G401 (cell line): Measurements from ENCODE around the gene CFDP1. TPM values are rescaled to one million over a fixed set of nuclear protein-coding genes. Genes with fewer than 3 reads are reported as not detected.
"Not testable (repeated sequence)": the region's sequence is repeated elsewhere in the genome, so short reads cannot be mapped to it uniquely, and the experiment has no call there.

ENCODE experiments used
- DNase-seq: peaks from one replicate; pipeline ENCODE4 v3.0.0-alpha.2; 2015; ENCODE audit warnings: low spot score
- in situ Hi-C: cut with HindIII; loops from 2 replicates; pipeline ENCODE4 v1.10.0; 2016; ENCODE audit warnings: low sequenced_read_pairs, mixed read lengths
- total RNA-seq: library from RNA; depleted of rRNA; stranded (reverse); fragments of >200 nt; shearing (Covaris generic); gene quantifications from 2 replicates; pipeline ENCODE4 v1.2.3, GENCODE V29; 2014

Gene CFDP1
- total RNA-seq, 1 experiment from 2014 or later, result 58.3 TPM

DNA sequence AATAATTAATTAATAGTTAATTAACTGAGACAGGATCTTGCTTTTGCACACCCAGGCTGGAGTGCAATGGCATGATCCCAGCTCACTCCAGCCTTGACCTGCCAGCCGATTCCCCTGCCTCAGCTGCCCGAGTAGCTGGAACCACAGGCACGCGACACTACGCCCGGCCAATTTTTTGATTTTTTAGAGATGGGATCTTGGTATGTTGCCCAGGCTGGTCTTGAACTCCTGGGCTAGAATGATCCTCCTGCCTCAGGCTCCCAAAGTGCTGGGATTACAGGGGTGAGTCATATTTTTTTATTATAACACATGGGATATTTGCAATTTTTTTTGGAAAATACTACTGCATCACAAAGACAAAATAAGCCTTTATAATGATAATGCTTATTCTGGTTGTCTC lies 151.5 kb downstream of the CFDP1 start:
- no peak for DNase-seq
- in situ Hi-C loops, result no loop called here

DNA sequence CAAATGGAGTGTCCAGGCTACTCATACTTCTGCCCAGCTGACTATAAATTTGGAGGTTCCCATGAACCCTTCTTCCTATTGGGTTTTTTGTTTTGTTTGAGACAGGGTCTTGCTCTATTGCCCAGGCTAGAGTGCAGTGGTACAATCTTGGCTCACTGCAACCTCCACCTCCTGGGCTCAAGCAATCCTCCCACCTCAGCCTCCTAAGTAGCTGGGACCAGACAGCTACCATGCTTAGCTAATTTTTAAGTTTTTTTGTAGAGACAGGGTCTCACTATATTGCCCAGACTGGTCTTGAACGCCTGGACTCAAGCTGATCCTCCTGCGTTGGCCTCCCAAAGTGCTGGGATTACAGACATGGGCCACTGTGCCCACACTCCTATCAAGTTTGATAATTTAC lies 152.3 kb downstream of the CFDP1 start:
- in situ Hi-C loops, DNase-seq: not testable (repeated sequence)

DNA sequence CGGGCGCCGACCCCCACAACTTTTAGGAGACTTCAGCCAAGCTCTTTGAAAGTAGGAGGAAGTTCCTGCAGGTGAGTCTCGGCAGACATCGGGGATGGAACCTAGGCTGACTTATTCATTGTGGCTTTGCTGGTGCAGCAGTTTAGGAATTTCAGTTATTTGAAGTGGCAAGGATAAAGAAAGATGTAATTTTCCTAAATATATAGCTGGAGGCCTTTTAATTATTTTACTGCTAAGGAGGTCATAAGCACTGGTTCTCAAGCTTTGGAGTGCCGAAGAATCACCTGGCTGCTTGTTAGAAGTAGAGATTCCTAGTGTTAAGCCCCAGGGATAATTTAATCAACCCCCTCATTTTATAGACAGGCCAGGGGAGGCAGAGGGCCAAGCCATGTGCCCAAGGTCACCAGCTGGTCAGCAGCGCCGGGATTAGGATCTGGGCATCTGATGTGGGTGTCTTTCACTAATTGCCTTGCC lies 152.9 kb downstream of the CFDP1 start:
- in situ Hi-C loops, result no loop called here

DNA sequence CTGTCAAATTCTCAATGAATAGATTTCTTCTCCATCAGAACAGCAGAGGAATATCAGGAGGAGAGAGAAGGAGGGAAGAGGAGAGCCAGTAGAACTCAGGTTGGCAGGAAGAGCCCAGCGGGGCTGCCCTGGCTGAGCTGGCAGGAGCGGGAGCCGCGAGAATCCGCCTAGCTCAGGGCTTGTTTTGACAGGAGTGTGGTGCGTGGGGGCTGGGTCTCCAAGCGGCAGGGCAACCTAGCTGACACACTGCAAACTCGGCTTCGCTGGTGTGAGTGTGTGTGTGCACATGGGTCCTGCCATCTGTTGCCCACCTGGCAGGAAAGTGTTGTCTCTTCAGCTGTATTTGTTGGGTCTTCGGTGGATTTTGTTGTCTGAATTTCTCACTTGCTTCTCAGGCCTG lies 154.0 kb downstream of the CFDP1 start:
- in situ Hi-C loops, result no loop called here
- peak; percentile 91 for DNase-seq

More for the DNA sequence above, 152.9 kb downstream of the CFDP1 start:
- DNase-seq, result no peak

DNA sequence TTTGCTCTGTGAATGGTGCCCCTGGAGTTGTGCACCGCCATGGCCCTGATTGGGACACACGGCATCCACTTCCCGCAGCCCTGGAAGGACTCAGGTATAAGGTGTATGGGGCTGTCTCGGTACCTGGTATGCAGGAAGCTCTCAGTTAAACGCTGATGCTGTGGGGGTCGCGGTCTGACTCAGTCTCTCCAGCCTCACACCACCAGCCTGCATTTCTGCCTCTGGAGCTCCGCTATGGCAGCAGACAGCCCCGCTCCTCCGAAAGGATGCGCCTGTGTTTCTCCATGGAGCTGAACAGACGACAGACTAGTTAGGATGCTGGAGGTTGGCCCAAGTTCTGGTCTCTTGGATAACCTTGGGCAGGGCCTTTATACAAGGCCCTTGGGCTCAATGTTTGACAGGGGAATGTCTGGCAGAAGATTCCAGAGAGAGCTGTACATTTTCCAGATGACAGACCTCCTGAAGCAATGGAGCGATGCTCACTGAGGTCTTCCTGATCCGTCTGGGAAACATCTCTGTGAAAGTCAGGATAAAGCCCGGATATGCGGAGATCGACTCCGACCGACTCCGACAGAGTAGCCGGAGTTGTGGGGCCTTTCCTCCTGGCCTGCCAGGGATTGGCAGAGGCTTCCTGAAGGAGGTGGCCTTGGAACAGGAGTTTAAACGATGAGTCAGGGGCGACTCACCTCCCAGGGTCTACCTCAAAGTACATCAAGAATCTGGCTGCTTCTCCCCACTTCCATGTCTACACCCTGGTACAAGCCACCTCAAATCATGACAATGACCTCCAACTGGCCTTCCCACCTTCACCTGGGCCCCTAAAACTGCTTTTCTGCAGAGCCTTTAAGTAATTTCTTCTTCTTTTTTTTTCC lies 160.0 kb downstream of the CFDP1 start:
- in situ Hi-C loops, result no loop called here
- DNase-seq, result no peak

DNA sequence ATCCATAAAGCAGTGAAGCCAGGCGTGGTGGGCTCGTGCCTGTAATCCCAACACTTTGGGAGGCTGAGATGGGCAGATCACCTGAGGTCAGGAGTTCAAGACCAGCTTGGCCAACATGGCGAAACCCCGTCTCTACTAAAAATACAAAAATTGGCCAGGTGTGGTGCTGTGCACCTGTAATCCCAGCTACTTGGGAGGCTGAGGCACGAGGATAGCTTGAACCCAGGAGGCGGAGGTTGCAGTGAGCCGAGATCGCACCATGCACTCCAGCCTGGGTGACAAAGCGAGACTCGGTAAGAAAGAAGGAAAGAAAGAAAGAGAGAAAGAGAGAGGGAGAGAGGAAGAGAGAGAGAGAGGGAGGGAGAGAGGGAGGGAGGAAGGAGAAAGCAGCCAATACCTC lies 160.7 kb downstream of the CFDP1 start:
- DNase-seq, in situ Hi-C loops: not testable (repeated sequence)

DNA sequence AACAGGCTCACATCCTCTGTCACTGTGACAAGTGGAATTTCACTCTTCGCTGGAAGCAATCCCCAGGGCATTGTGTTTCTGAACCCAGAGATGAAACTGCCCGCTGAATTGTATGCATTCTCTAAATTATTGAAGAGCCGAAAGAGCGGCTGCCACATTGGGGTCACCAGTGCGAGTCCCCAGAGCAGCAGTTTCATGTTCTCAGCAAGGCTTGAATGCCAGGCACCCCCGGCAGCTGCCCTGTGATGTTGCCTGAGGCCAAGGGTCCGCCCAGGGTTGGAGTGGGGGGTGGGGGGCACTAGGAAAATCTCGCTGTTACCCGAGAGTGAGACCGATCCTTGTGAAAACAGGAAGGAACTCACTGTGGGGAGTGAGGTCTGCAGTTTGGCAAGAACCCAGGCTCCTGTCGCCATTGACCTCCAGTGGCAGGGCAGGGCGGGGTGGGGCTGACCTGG lies 161.2 kb downstream of the CFDP1 start:
- no peak for DNase-seq
- in situ Hi-C loops, result no loop called here

DNA sequence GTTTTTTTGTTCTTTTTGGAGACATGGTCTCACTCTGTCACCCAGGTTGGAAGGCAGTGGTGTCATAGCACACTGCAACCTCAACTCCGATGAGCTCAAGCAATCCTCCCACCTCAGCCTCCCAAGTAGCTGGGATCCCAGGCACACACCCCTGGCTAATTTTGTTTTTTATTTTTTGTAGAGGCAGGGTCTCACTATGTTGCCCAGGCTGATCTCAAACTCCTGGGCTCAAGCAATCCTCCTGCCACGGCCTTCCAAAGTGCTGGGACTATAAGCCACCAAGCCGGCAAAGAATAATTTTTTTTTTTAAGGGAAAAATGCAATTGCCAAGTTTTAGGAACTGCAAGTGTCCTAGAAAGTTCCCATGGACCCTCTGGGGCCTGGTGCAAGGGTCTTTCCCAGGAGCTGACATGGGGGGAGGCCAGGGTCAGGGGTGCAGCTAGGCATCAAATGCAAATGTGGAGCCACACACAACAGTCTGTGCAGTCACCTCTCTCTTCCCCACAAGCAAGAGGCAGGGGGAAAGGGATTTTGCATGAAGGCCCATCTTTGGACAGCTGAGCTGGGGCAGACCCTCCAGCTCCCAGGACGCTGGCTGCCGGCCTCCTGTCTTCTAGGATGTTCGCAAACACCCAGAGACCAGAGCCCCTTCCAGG lies 161.7 kb downstream of the CFDP1 start:
- no peak for DNase-seq
- in situ Hi-C loops, result no loop called here

DNA sequence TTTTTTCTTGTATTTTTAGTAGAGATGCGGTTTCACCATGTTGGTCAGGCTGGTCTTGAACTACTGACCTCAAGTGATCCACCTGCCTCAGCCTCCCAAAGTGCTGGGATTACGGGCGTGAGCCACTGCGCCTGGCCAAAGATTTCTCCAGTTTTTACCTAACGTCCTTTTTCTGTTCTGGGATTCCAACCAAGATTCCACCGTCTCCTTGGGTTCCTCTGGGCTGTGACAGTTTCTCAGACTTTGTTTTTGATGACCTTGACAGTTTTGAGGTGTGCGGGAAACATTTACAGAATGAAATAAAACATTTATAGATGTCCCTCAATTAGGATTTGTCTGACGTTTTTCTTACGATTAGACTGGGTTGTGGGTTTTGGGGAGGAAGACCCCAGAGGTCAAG lies 163.9 kb downstream of the CFDP1 start:
- in situ Hi-C loops, DNase-seq: not testable (repeated sequence)

DNA sequence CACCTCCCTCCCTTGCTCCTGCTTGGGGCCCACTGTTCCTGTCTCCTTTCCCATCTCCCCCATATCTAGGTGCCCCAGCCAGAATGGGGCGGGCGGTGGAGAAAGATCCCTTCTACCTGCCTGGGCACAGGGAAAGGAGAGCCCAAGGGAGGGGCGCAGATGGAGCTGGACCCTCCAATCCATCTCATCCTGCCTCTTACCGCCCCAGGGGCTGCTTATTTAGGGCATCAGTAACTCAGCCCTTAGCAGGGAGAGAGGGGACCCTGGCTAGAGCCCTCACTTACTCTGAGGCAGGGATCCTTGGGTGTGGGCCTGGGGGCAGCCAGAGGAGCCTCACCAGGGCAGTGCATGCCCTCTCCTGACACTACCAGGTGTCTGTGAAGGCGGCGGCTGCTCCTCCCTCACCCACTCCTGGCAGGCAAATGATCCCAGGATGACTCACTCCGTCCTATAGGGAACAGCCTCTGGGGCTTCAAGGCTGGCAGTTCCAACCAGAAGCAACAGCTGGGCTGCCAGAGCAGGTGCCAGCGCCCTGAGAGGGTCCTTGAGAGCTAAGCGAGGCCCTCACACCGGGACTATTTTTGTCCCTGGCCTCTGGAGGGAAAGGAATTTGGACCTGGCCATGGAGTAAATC lies 165.6 kb downstream of the CFDP1 start:
- in situ Hi-C loops, result no loop called here
- no peak for DNase-seq

DNA sequence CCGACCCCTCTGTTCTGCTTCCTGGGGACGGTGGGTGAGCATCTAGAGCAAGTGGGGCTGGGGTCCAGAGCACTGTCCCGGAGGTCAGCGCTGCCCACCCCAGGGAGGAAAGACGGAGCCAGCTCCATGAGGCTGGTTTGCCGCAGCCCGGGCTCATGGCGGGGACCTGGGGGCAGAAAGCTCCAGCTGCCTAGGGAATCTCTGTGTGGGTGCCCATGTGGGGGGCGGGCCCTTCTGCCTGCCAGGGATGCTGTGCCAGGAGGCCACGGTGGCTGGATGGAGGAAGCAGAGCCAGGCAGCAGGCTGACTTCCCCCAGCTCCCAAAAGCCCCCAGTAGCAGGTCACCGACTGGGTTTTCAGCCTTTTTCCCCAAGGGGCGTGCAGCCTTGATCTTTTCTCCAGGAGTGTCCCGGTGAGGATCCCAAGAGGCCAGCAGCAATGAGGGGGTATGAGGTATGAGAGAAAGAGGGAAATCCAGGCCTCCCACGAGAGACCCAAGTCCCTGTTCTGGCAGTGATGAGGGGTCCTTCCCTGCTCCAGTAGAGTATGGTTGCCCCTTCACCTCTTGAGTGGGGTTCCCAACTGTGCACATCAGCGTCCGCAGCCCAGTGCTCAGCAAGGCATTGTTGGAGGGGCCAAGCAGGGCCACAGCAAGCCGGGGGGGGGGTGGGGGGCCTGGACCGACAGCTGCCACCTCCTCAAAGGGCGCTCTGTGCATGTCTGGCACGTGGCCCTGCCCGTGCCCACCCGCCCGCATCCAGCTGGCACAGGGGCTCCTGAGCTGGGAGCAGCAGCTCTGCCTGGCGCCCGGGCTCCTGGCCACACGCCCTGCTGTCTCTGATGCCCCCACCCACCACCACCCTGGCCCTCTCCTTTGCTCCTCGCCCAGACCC lies 166.3 kb downstream of the CFDP1 start:
- in situ Hi-C loops, result no loop called here

DNA sequence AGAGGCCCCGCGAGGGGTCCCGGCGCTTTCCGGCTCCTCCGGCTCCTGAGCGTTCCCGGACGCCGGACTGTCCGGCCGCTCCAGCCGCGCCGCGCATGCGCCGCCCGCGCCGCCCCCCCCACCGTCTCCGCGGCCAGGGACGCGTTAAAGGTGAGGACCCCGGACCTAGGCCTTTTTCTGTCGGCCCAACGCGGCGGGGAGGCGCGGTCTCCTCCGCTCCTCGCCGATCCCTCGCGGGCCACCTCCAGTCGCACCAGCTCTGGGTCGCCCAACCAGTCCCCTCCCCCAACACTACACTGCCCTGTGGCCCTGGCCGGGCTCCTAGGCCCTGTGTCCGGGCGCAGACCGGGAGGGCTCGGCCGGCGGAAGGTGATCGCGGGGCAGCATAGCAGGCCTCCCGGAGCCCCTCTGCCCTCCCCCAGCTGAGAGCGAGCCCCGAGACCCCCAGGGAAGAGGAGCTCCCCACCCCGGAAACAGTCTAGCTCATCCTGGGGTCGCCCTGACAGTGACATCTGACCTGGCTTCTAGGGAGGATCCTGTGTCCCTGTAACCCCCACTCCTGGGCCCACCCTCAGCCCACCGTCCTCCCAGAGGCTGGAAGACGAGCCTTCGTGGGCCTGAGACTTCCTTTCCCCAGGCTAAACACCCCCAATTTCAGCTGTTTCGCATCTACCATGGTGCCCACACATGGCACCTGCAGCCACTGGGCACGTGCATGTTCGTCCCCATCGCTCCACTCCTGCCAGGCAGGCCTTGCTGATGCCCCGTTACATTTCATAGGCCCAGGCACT lies 167.2 kb downstream of the CFDP1 start:
- in situ Hi-C loops, result no loop called here
- peak; percentile 82 for DNase-seq

More for the DNA sequence above, 166.3 kb downstream of the CFDP1 start:
- no peak for DNase-seq

DNA sequence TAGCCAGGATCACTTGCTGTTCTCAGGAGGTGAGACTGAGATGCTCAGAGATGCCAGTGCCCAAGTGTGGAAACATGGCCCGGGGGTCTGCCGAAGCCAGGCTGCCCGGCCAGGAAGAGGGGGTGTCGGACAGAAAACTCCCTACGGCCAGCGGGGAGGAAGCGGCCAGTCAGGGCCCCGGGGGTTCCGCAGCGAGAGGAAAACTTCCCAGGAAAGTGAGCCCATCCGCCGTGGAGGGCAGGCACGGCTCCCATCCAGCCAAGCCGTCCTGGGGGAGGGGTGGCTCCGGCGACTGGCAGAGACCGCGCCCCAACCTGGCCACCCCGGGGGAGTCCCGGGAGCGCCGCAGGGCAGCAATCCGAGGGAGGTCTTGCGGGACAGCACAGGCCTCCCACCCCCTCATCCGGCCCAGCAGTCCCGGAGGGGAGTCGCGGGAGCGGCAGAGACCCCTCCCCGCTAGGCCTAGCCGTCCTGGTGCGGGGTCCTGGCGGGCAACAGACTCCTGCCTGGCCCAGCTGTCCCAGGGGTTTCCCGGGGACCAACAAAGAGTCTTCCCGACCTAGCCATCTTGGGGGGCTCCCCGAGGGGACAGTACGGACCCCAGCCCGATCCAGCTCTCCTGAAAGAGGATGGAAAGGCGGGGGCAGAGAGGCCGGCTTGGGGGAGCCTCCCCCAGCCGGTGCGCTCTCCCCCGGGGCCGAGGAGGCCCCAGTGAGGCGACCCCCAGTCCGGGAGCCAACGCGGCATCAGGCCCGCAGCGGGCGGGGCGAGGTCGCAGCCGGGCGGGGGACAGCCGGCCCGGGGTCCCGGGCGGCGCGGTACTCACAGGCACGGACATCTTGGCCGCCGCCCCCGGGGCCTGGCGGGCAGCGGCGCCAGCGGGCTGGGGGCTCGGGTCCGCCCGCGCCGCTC lies 168.0 kb downstream of the CFDP1 start:
- DNase-seq, result no peak

DNA sequence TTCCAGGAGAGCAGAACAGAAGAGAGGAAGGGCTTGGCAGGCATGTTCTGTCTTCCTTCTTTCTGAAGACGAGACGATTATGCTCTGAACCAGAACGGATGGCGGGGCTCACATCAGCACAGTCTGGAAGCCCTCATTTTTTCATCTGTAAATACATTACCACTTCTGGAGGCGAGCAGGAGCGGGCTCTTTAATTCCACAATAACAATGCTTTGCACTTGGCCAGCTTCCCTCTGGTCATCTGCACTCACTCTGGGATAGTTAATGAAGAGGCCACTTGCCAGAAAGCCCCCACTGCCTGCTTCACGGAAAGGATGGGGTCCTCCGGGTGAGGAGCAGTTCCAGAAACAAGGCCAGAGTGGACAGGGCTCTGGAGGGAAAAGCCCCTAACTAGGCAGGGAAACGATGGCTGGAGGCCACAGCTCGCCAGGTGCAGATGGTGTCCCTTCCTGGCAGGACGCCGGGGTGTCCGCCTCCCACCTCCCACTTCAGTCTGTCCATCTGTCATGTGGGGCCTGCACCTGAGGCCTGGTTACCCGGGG lies 168.8 kb downstream of the CFDP1 start:
- DNase-seq, result peak; percentile 87
- in situ Hi-C loops, result no loop called here

More for the DNA sequence above, 168.0 kb downstream of the CFDP1 start:
- in situ Hi-C loops, result no loop called here

DNA sequence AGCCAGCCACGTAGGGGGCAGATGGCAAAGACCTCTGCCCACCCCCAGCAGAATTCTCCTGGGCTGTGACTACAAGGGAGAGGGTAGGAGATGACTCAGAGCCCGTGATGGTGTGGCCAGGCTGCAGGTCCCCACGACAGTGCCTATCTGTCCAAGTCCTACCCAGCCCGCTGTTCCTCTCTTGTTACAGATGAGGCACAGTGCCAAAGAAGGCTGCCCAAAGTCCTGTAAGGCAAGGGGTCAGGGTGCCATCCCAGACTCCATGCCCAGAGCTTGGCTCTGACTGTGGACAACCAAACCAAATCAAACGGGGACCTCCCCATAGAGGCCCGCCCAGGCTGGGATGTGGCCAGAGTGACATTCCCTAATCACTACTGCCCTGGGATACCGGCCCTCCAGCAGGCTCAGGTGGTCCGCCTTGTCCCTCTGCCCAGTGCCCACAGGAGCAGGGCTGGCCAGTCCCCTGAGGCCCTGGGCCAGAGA lies 169.3 kb downstream of the CFDP1 start:
- peak; percentile 59 for DNase-seq
- in situ Hi-C loops, result no loop called here

DNA sequence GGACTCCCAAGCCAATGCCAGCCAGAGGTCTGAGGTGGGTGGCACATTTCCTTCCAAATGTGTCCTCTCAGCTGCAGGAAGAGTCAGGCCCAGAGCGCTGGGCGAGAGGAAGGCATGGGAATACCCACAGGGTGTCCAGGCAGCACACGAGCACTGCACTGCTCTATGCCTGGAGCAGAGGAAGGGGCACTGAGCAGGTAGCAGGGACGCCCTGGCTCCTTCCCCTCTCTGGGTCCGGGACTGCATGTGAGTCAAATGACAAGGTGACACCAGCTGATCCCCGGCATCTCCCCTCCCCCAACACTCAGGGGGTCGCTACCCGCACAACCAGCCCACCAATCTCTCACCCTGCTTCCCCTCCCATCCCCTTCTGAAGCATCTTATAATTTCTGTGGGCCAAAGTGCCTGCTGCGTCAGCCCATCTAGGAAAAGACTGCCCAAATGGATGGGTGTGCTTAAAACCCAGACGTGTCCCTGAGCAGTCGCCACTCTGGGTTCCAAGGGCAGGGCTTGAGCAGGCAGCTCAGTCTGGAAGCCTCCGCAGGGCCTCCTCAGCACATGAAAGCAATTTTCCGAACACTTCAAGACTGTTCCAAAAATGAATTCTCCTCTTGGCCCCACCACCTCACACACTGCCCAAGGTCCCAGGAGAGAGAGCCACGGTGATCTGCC lies 169.9 kb downstream of the CFDP1 start:
- in situ Hi-C loops, result no loop called here
- no peak for DNase-seq
